GM18511 (cell line): ENCODE measurements around the gene KLF6.
A peak's percentile ranks its signal among the peaks of the same experiment; 100 is the strongest.

Experiments
- ATAC-seq: cut with Tn5 transposase; IDR thresholded peaks from one replicate; pipeline ENCODE4 v1.9.1; 2021; ENCODE audit warnings: mild to moderate bottlenecking, moderate library complexity; ENCODE audit not compliant: unreplicated experiment

The KLF6 gene

GRCh38 chr10:3789621-3790020, 4.6 kb upstream of the KLF6 start:
- no peak for ATAC-seq

DNA sequence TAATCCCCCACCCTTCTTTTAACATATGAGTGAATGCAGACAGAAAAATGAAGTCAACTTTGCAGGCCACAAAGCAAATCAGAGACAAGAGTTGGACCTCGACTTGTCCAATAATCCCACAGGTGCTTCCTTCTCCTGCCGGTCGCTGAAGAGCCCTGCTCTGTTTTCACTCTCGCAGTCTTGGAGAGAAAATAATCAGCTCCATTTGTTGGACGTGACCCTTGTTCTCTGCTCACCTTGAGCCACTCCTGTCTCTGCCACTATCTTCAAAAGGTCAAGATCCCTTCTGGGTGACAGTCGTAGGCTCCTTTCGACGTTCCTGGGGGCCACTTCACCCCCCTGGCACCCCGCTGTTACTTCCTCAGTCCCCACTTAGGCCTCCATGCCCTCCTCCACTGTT, 2.8 kb upstream of the KLF6 start:
- no peak for ATAC-seq

- ATAC-seq: no peak
These were observed 2.0 kb upstream of the KLF6 start for GRCh38 chr10:3787016-3787400.

DNA sequence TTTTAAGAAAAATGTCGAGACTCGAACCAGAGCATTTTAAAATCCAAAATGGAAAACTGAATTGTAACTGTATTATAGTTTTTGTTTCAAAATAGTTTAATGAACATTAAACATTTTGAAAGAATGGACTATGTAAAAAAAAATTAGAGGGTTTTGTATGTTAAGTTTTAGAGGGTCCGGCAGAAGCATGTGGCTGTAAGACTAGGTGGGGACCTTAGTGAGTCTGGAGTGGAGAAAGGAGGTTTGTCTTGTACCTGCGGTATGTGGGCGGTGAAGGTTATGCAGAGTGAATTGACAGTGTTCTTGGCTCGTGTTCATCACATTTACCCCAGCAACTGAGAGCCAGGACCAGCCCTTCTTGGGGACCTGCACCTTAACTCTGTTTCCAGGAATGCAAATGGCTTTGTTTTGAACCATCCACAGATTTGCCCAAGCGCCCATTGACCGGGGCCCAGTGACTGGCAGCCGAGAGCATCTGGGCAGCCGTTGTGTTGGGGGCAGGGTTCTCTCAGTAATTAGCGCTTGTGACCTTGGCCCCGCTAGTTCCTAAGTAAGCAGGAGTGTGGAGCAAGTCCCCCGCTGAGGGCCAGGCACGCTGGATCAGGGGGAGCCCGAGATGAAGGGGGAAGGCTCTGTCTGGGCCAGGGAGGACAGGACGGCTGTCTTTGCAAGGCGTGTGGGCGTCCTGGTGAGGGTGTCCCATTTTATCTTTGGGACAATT, 1.4 kb upstream of the KLF6 start:
- ATAC-seq: no peak

DNA sequence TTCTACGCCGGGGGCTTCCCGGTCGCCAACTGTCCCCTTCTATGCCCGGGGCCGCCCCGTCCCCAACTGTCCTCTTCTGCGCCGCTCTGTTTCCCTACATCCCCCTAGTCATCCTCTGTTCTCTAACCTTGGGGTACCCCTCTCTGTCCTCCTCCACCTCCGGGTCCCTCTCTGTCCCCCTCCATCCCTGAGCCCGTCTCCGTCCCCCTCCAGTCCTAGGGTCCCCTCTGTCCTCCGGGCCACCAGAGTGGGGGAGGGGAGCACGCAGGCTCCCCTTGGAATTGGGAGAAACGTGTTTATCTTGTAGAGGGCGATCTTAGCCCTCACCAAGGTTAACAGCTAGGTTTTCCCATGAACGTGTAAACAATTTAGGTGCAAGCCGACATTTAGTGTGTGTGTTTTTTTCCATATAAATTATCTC, 852 bp upstream of the KLF6 start:
- peak; percentile 5 for ATAC-seq

DNA sequence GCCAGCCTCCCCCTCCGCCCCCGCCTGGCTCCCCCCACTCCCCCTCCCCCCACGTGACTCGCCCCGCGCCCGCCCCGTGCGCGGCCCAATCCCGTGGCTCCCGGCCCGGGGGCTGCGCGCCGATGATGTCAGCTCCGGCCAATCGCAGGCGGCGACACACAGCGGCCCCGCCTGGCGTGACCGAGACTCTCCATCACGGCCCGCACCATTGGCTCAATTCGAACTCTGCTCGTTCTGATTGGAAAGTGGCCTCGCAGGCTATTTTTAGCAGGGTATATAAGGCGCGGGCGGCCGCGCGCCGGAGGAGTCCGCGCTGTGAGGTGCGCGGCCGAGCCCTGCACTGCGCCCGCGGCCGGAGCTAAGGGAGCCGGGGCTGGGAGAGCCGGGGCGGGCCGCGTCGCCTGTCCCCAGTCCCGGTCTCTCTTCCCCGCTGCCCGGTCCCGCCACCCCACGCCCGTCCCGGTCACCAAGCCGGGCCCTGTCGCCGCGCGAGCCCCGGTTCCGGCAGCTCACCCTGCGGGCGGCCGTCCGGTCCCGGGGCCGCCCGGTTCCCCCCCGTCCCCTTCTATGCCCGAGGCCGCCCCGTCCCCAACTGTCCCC, 342 bp upstream of the KLF6 start:
- ATAC-seq: peak; percentile 79

- ATAC-seq: no peak
These were observed 1.2 kb downstream of the KLF6 start for GRCh38 chr10:3783682-3784432.

GRCh38 chr10:3783316-3783681, 1.7 kb downstream of the KLF6 start:
- ATAC-seq: peak; percentile 41

DNA sequence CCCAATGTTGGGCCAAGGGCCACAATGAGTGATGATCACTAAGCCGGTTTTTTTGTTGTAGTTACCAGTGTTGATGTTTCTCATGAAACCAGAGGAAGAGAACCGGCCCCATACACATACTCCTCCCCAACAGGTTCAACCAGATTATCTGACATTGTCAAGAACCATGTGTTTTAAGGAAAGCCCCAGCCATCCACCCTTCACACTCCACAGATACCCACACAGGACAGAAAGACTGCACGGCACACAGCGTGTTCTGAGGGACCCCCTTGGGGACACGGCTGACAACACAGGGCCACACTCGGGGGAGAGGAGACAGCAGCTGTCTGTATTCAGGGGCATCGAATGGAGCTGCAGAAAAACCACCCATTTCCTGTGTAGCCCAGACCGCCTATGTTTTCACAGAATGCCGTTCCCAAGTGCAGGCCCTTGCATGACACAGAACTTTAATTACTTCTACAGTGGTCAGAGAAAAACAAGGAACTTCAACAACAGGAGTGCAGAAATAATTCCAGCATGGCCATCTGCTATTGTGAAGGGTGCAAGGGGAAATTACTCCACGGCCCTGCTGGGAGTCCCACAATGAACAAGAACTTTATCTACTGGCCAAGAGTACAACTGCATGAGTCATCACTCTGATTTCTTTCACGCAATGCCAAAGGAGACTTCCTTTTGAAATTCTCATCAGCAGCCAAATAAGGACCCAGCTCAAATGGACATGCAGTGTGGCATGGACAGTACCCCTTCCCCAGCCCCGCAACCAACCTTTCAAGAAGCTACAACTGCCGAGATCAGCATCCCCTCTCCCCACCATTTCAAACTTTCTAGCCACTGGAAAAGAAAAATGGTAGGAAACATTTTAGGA, 2.3 kb downstream of the KLF6 start:
- ATAC-seq: peak; percentile 27

DNA sequence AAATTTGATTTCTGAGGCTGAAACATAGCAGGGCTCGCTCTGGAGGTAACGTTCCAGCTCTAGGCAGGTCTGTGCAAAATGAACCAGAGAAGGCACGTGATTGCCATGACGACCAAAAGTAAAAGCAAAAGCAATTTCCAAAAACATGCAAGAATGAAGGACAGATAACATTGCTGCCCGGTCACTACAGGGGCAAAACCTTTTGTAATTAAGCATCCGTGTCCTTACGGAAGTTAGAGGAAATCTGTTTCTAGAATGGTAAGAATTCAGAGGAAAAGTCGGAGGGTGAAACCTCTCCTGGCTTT, 2.9 kb downstream of the KLF6 start:
- no peak for ATAC-seq

- no peak for ATAC-seq
These were observed 3.4 kb downstream of the KLF6 start for GRCh38 chr10:3781468-3782145.

DNA sequence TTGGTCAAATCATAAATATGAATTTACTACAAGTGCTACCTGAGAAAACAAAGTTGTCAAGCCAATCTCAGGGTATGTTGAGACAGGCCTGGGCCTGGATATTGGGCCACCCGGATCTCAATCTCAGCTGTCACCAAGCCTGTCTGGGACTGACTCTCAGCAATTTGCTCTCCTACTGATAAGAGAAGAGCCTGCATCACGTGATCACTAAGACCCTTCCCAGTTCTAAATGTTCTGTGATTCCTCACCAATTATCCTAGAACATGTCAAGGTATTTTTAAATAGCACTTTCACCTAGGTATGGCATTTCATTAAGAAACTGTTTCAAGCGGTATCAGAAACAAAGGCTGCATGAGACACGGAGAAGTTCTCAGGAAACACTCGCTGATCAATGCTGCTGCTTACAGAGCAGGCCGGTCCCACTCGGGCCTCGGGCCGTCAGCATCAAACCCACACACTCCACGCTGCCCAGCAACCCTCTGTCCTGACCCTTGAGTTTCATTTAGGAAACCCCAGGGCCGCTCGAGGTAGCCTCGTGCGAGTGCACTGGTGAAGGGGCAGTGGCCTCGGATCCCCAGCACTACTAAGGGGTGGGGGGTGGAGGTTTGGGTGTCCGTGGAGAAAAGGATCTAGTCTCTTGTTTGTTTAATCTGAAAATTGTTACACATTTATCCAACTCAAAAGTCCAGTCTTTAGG, 4.1 kb downstream of the KLF6 start:
- ATAC-seq: no peak

DNA sequence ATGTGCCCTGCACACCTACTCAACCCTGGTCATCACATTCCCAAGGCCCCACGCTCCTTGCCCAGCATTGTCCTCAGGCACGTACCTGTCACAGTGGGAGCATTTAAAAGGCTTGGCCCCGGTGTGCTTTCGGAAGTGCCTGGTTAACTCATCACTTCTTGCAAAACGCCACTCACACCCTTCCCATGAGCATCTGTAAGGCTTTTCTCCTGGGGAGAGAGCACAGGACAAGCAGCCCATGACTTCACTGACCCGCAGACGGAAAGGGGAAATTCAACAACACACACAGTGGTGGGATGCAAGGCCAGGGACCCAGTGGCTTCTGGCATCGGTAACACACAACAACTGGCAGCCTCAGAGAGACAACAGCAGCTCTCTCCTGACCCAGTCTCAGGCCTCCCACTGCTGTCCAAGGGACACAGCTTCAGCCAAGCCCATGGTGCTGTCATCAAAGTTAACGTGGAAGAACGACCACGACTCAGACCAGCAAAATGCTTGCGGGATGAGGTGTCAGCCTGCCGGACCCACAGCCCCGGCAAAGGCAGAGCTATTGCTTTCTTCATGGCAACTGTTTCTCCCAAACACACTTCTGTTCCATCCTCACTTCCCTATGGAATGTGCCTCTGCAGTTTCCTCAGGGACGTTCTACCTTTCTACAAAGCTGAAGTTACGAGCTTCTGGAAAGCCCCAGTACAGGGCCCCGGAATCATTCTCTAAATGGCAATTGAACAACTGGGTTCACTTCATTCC, 4.8 kb downstream of the KLF6 start:
- ATAC-seq: no peak

GRCh38 chr10:3779158-3779741, 5.8 kb downstream of the KLF6 start:
- no peak for ATAC-seq

GRCh38 chr10:3778692-3779157, 6.3 kb downstream of the KLF6 start:
- ATAC-seq: no peak

DNA sequence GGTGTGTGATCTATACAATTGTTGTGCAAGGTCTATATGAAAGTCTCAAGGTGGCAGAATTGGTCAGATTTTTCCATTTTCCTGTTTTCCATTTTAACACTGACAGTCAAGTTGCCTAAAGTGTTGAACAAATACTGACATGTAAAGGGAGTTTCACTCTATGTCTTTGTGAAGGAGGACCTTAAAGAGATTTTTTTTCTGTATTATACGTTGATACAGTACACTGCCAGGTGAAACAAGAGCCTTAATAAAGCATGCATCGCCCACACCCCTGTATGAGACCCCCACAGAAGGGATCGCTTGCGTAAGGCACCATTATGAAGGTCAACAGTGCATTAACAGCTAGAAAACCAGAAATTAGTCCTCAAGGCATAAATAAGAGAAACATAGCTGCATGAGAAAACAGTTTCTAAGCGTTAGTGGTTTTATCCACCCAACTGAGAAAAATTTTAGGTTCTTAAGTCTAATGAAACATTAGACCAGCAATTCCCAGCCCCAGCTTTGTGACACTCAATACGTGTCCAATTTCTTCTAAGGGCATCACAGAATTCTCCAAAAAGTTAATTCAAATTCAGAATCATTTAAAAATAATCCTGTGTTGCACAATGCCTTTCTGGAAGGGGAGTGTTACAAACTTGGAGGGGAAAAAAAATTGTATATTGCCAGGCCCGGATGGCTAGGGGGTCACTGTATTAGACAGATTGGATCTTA, 6.9 kb downstream of the KLF6 start:
- no peak for ATAC-seq

DNA sequence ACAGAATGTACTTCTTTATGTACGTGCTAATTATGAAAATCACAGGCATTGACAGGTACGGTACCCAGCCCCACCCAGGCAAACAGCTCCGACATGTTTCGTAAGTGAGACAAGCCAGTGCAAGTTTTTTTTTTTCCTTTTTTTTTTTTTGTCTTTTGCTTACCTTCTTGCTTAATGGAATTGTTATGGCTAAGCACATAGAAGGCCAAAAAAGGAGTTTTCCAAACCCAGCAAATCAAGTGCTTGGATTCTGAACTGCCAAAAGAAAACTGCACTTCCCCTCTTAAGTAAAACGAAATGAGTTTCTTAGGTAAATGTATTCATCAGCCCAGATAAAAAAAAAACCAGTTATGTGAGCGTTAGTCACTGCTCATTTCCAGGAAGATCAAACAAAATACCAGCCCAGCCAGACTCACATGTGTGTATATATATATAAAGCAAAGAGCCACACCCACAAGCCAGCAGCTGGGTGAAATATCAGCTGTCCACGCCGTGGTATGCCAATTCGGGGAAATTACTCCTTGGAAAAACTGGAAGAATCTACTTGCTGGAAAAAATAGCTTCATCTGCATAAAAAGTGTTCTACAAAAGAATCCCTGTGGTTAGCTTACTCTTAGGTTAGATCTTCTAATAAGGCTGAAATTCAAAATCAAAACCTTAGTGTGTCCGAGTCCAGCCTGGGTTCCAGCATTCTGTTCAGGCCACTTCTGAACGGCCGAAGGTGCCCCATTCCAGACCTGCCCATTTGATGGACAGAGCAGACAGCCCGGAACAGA, 8.0 kb downstream of the KLF6 start:
- ATAC-seq: no peak
